Measurements from ENCODE around the gene KRT10.
A peak's percentile ranks its signal among the peaks of the same experiment; 100 is the strongest.
"Not testable (repeated sequence)": the region's sequence is repeated elsewhere in the genome, so short reads cannot be mapped to it uniquely, and the experiment has no call there.

KRT10 gene

GRCh38 chr17:40832840-40833239 is 10.4 kb upstream of the KRT10 start:
- no peak for DNase-seq (ENCODE audit: low spot score)

- no peak for DNase-seq (ENCODE audit: low spot score)
Observed at GRCh38 chr17:40830085-40830776, 7.8 kb upstream of the KRT10 start.

- no peak for DNase-seq (ENCODE audit: low spot score)
Observed at GRCh38 chr17:40828454-40829044, 6.1 kb upstream of the KRT10 start.

- DNase-seq (ENCODE audit: low spot score): no peak
Observed at GRCh38 chr17:40827746-40828453, 5.5 kb upstream of the KRT10 start.

GRCh38 chr17:40825599-40825998 is 3.2 kb upstream of the KRT10 start:
- no peak for DNase-seq (ENCODE audit: low spot score)

- no peak for DNase-seq (ENCODE audit: low spot score)
Observed at GRCh38 chr17:40824015-40824832, 1.8 kb upstream of the KRT10 start.

GRCh38 chr17:40821536-40821935 is 878 bp downstream of the KRT10 start:
- no peak for DNase-seq (ENCODE audit: low spot score)

- DNase-seq (ENCODE audit: low spot score): no peak
Observed at GRCh38 chr17:40820228-40820838, 2.1 kb downstream of the KRT10 start.

- DNase-seq (ENCODE audit: low spot score): peak; percentile 18
Observed at GRCh38 chr17:40819528-40820125, 2.8 kb downstream of the KRT10 start.

- peak; percentile 70 for DNase-seq (ENCODE audit: low spot score)
Observed at GRCh38 chr17:40818733-40819527, 3.5 kb downstream of the KRT10 start.

- no peak for DNase-seq (ENCODE audit: low spot score)
Observed at GRCh38 chr17:40818343-40818732, 4.1 kb downstream of the KRT10 start.

GRCh38 chr17:40817103-40817682 is 5.2 kb downstream of the KRT10 start:
- no peak for DNase-seq (ENCODE audit: low spot score)

- DNase-seq (ENCODE audit: low spot score): no peak
Observed at GRCh38 chr17:40816569-40816968, 5.8 kb downstream of the KRT10 start.

GRCh38 chr17:40815381-40815780 is 7.0 kb downstream of the KRT10 start:
- no peak for DNase-seq (ENCODE audit: low spot score)

- not testable (repeated sequence) for DNase-seq (ENCODE audit: low spot score)
Observed at GRCh38 chr17:40814657-40815056, 7.8 kb downstream of the KRT10 start.

- no peak for DNase-seq (ENCODE audit: low spot score)
Observed at GRCh38 chr17:40813804-40814203, 8.6 kb downstream of the KRT10 start.

GRCh38 chr17:40812639-40813038 is 9.8 kb downstream of the KRT10 start:
- DNase-seq (ENCODE audit: low spot score): no peak

- no peak for DNase-seq (ENCODE audit: low spot score)
Observed at GRCh38 chr17:40810494-40810893, 11.9 kb downstream of the KRT10 start.

GRCh38 chr17:40809721-40810421 is 12.5 kb downstream of the KRT10 start:
- DNase-seq (ENCODE audit: low spot score): no peak

GRCh38 chr17:40806131-40806530 is 16.3 kb downstream of the KRT10 start:
- no peak for DNase-seq (ENCODE audit: low spot score)

Measured in globus pallidus (tissue), 1 donor.